ENCODE results near the gene OSBPL6.

DNA sequence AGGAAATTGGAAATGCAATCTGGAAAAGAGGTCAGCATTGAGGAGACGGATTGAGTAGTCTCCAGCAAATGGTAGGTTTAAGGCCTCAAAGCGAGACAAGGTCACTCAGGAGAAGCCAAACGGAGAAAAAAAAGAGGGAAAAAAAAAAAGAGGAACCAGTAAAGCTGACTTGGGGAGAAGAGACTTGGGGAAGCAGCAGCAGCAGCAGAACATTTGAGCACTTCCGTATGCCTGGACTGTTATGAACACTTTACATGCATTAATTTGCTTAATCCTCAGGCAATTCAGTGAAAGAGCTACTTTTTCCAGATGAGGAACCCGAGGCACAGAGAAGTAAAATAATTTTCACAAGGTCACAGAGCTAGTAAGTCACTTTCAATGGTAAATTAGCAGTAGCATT lies 81.3 kb downstream of the OSBPL6 start:
- TF ChIP-seq, protein P1, sequence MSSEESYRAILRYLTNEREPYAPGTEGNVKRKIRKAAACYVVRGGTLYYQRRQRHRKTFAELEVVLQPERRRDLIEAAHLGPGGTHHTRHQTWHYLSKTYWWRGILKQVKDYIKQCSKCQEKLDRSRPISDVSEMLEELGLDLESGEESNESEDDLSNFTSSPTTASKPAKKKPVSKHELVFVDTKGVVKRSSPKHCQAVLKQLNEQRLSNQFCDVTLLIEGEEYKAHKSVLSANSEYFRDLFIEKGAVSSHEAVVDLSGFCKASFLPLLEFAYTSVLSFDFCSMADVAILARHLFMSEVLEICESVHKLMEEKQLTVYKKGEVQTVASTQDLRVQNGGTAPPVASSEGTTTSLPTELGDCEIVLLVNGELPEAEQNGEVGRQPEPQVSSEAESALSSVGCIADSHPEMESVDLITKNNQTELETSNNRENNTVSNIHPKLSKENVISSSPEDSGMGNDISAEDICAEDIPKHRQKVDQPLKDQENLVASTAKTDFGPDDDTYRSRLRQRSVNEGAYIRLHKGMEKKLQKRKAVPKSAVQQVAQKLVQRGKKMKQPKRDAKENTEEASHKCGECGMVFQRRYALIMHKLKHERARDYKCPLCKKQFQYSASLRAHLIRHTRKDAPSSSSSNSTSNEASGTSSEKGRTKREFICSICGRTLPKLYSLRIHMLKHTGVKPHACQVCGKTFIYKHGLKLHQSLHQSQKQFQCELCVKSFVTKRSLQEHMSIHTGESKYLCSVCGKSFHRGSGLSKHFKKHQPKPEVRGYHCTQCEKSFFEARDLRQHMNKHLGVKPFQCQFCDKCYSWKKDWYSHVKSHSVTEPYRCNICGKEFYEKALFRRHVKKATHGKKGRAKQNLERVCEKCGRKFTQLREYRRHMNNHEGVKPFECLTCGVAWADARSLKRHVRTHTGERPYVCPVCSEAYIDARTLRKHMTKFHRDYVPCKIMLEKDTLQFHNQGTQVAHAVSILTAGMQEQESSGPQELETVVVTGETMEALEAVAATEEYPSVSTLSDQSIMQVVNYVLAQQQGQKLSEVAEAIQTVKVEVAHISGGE (tag by site-specific recombination; conservative IDR thresholded peaks at IDR 0.05; ENCODE audit: low read depth), result no peak
- TF ChIP-seq ZNF610 (tag by site-specific recombination; IDR thresholded peaks at IDR 0.05; ENCODE audit: borderline replicate concordance), result no peak
- TF ChIP-seq ZNF76 (tag by site-specific recombination; IDR thresholded peaks at IDR 0.05; ENCODE audit: borderline replicate concordance, low read depth), result no peak
- TF ChIP-seq ZNF335 (tag by site-specific recombination; conservative IDR thresholded peaks at IDR 0.05), result no peak
- TF ChIP-seq, protein P2, sequence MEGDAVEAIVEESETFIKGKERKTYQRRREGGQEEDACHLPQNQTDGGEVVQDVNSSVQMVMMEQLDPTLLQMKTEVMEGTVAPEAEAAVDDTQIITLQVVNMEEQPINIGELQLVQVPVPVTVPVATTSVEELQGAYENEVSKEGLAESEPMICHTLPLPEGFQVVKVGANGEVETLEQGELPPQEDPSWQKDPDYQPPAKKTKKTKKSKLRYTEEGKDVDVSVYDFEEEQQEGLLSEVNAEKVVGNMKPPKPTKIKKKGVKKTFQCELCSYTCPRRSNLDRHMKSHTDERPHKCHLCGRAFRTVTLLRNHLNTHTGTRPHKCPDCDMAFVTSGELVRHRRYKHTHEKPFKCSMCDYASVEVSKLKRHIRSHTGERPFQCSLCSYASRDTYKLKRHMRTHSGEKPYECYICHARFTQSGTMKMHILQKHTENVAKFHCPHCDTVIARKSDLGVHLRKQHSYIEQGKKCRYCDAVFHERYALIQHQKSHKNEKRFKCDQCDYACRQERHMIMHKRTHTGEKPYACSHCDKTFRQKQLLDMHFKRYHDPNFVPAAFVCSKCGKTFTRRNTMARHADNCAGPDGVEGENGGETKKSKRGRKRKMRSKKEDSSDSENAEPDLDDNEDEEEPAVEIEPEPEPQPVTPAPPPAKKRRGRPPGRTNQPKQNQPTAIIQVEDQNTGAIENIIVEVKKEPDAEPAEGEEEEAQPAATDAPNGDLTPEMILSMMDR (tag by site-specific recombination; IDR thresholded peaks at IDR 0.05), result no peak
- TF ChIP-seq, protein P3, sequence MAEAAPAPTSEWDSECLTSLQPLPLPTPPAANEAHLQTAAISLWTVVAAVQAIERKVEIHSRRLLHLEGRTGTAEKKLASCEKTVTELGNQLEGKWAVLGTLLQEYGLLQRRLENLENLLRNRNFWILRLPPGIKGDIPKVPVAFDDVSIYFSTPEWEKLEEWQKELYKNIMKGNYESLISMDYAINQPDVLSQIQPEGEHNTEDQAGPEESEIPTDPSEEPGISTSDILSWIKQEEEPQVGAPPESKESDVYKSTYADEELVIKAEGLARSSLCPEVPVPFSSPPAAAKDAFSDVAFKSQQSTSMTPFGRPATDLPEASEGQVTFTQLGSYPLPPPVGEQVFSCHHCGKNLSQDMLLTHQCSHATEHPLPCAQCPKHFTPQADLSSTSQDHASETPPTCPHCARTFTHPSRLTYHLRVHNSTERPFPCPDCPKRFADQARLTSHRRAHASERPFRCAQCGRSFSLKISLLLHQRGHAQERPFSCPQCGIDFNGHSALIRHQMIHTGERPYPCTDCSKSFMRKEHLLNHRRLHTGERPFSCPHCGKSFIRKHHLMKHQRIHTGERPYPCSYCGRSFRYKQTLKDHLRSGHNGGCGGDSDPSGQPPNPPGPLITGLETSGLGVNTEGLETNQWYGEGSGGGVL (tag by site-specific recombination; IDR thresholded peaks at IDR 0.05), result no peak
- TF ChIP-seq ZNF214 (tag by site-specific recombination; IDR thresholded peaks at IDR 0.05; ENCODE audit: borderline replicate concordance), result no peak
- no peak for TF ChIP-seq HOXA7 (CRISPR knock-in tag; IDR thresholded peaks at IDR 0.05; ENCODE audit: borderline replicate concordance)
- no peak for TF ChIP-seq PATZ1 (tag by site-specific recombination; IDR thresholded peaks at IDR 0.05)
- TF ChIP-seq KLF10 (tag by site-specific recombination; IDR thresholded peaks at IDR 0.05), result no peak
- TF ChIP-seq ZNF776 (tag by site-specific recombination; IDR thresholded peaks at IDR 0.05; ENCODE audit: borderline replicate concordance), result no peak

Data from HEK293 (cell line).